GDM1 (cell line): ENCODE measurements around the gene SNTG2.

ENCODE experiments used
- DNase-seq: peaks from one replicate; lab custom pipeline; 2025; lab: John Stamatoyannopoulos, UW

Gene SNTG2

DNA sequence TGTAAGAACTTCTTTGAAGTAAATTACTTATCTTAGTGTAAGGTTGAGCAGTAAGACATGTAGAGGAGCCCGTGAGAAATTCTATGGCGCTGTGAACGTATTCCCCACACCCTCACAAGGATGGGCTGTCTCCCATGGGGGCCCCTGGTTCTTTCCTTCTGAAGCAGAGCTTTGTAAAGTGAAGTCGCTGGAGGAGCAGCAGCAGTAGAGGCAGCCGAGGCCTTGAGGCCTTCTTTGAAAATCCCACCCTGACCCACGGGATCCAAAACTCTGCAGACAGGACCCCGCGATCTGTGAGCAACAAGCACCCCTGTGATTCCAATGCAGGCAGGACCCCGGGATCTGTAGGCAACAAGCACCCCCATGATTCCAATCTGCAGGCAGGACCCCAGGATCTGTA, 23.8 kb upstream of the SNTG2 start:
- DNase-seq, result no peak

DNA sequence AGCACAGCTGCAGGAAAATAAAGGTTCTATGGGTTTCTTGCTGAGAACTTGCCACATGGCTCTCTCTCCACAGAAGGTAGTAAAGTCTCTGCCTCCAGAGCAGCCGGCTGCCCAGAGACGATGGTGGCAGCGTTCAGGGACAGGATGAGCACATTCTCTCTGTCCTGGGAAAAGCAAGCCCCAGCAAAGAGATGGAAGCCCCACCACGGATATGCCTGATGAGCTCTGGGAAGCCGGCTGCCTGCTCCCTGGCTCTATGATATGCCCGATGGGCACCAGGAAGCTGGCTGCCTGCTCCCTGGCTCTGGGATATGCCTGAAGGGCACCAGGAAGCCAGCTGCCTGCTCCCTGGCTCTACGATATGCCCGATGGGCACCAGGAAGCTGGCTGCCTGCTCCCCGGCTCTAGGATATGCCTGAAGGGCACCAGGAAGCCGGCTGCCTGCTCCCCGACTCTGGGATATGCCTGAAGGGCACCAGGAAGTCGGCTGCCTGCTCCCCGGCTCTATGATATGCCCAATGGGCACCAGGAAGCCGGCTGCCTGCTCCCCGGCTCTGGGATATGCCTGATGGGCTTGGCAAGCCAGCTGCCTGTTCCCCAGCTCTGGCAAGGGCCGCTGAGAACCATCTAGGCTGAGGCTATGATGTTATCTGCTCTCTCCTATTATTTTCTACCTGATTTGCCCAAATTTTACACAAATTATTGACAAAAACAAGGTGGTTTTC, 21.5 kb upstream of the SNTG2 start:
- no peak for DNase-seq

DNA sequence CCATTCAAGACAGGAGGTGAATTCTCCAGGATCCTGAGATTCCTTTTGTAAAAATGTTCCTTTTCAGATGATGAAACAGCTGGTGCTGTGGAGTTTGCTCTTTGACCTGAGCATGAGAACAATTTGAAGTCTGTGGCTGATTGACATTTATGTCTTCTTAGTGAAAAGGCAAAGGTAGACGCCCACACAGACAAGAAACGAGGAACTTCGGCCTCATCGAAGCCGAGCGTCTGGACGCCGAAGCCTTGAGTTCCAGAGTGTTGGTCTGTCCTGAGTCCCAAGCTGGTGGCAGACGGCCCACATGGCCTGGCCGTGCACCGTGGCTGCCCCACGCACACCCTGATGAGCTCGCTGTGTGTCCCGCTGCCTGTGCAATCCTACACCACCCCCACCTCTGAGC, 20.7 kb upstream of the SNTG2 start:
- no peak for DNase-seq

DNA sequence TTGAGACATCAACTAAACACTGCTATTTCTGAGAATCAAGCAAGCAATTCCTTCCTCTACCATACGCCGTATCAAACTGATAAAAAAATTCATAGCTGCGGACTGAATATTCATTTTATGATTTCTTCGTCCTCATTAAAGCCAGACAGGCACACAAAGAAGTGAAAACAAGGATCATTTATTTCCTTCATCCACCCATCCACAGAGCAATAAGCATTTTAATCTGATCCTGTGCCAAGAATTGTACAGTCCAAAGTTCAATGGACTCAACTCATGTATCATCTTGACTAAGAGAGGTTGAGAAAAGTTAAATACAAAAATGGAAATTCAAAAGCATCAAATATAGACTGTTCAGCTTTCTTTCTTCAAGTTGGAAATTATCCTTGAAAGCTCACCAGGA, 19.7 kb upstream of the SNTG2 start:
- DNase-seq, result no peak

DNA sequence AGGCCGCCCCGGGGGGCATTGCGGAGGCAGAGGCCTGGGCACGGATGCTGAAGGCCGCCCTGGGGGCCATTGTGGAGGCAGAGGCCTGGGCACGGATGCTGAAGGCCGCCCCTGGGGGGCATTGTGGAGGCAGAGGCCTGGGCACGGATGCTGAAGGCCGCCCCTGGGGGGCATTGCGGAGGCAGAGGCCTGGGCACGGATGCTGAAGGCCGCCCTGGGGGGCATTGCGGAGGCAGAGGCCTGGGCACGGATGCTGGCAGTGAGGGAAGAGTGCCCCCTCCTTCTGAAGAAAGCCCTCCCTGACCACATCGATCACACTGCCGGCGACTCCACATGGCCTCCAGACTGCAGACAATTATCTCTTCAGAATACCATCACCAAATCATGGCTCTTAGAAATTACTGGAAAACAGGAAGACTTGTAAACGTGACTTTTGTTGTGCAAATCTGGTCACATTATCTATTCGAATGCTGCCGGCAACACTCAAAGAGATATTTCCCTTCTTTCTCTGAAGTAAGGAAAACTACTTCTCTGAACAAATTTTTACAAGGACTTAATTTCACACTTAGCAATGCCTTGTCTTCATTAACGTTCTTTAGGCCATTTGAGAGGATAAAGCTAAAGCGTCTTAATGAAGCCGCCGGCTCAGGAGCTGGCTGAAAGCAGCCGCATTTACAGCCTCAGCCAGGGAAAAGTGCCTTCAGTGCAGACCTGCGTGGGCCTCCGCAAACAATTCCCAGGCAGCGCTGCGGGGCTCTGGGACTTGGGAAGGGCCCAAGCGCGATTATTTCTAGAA, 18.1 kb upstream of the SNTG2 start:
- no peak for DNase-seq

DNA sequence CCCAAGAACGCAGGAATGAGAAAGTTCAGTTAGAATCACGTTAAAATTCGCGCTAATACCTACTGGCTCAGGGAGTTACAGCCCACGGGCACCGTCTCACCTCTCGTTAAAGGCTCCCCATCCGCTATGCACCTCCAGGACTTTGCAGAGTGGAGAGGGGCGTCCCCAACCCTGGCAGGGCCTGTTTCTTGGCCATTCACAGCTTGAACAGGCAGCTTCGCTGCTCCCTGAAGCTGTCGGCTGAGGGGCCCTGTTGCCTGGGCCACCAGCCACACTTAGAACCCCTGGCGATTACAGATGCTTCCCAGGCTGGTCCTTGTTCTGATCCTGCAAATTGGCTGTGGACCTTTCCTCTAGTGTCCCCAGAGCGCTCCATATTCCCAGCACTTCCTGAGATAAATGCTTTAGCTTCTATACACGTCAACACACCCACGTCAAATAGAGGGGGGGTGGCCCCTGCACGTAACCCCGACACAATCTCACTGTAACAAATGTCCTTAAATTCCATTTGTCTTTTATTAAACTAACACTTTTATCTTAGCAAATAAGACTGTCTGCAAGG, 16.8 kb upstream of the SNTG2 start:
- DNase-seq, result no peak

DNA sequence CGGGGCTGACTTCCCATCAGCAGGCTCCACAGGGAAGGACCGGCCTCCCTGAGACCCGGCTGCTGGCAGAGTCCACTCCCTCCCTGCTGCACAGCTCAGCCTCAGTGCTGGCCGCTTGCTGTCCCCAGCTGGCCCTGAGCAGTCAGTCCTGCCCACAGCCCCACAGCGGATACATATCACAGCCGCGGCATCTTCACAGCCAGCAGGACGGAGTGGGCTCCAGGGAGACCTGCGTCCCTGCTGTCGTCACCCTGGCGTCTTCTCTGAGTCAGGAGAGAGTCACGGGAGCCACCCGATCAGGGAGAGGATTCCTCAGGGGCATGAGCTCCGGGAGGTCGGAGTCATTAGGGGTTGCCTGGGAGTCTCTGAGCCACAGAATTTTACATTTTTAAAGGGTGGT, 13.1 kb upstream of the SNTG2 start:
- no peak for DNase-seq

DNA sequence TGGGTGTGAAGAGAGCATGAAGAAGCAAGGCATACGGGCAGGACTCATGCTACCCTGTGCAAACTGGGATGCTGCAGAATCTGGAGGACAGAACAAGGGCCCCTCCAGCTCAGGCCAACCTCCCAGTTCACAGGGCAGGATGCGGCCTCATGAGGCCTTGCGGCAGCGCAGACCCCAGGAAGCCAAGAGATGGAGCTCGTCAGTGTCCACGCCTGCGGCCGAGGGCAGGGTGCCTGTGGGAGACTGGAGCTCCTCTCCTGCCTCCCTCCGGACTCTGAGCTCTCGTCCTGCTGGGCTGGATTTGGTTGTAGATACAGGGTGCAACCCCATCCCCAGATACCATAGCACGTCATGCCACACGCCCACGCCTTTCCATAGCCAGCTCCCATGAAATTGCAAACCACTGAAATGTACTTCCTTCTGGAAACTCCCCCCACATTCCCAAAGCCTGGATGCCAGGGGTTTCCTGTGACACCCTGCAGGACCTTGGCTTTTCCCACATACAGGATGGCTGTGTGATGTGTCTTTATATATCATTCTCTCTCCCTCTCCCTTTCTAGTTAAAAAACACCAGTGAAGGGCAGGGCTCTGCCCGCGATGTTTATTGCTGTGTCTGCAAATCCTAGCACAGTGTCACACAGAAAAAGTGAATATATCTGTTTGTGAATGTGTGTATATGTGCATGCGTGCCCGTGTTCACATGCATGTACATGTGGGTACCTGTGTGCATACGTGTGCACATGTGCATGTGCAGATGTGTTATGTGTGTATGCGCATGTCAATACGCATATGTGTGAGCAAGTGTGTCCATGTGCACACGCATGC, 12.3 kb upstream of the SNTG2 start:
- no peak for DNase-seq

DNA sequence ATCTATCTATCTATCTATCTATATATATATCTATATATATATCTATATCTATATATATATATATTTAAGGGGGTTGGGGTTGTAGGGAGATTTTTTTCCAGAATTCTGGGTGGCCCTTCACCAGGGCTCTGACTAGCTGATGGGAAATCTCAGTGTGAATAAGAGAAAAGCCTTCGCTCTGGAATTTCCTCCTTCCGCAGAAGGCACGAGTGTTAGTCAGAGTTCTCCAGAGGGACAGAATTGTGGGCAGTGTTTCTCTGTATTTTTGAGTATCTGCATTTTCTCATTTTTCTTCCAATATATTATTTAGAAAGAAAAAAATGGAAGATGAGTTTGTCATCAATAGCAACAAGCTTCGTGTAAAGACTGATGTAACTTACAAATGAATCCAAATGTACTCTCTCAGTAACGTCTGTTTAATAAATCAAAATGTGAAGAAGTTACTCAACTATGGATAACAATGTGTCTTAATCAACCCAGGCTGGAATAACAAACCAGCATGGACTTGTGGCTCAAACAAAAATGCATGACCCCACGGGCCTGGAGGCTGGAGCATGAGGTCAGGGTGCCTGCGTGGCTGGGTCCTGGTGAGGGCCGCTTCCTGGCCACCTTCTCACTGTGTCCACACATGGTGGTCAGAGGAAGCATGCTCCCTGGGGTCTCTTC, 10.6 kb upstream of the SNTG2 start:
- no peak for DNase-seq

DNA sequence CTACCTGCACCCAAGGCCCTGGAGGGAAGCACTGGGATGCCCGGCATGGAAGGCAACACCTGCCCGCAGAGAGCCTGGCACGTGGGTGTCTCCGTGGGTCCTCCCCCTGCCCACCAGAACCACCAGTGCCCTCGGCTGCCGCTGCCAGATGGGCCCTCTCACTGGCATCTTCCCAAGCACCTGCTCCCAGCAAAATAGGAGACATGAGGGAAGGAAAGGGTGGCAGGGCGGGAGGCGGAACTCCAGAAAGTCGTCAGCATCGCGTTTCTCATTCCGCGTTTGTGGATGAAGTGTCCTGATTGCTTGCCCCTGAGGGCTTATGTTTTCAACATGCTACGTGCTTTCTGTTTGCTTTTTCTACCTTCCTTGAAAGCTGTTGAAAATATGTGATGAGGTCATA, 8.8 kb upstream of the SNTG2 start:
- no peak for DNase-seq

DNA sequence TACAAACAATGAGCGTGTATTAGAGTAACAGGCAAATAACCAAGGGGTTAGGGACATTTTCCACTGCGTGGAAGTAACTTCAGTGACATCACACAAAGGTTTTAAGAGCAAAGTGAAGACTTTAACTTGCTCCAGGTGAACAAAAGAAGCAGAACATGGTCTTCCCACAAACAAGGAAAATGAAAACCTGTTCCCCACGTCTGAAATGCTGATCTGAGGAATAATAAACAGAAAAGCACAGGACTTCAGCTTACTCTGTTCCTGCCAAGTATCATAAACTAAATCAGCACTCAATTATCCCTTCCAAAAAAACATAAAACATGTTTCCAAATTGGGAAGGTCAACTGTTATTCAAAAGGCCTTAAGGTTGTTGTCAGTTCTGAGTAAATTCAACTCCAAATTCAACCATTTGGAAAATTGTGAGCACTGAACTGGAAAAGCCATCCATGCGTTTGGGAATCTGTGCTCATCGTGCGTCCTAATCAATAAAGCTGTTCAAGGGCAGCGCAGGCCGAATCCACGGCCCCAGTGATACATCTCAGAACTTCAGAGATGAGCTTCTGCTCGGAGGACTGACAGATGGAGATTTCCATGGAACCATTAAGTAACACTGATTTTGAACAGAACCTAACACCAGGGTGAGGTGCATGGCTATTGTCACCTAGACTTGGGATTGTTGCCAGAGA, 7.7 kb upstream of the SNTG2 start:
- no peak for DNase-seq

DNA sequence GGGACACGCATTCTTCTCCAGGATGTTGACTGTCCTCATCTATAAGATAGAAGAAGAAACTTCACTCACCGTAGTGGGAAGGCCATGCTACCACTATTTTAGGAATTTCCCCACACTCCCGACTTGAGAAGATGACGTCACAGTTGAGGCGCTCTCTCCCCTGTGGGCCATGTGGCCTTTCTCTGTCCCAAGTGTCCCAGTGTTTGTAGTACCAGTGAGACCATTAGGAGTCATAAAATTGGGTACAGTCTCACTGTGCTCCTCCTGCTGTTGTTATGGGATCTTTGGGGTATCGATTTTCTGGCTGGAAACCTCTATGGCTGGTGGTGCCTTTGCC, 7.2 kb upstream of the SNTG2 start:
- DNase-seq, result no peak

DNA sequence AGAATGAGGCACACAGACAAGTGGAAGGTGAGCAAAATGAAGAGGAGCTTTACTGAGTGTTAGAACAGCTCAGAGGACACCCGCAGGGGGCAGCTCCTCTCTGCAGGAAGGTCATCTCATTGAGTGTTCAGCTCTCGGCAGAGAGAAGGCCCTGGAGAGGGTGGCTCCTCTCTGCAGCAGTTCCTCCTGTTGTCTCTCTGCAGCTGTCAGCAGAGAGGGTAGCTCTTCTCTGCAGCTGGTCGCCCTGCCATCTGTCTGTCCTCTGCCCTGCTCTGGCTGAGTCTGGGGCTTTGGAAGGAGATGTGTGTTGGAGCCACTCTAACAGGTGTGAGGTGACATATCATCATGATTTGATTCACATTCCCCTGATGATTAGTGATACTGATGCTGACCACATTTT, 6.8 kb upstream of the SNTG2 start:
- DNase-seq, result no peak

DNA sequence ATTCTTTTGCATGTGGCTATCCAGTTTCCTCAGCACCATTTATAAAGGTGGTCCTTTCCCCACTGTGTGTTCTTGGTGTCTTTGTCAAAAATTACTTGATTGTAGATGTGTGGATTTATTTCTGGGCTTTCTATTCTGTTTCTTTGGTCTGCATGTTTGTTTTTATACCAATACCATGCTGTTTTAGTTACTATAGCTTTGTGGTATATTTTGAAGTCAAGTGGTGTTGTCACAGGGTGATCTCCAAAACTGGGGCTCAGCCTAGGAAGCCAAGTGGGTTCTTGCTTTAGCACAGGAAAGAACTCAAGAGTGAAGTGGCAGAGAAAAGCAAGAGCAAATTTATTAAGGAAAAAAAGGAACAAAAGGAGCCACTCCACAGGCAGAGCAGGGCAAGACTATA, 6.0 kb upstream of the SNTG2 start:
- DNase-seq, result no peak

DNA sequence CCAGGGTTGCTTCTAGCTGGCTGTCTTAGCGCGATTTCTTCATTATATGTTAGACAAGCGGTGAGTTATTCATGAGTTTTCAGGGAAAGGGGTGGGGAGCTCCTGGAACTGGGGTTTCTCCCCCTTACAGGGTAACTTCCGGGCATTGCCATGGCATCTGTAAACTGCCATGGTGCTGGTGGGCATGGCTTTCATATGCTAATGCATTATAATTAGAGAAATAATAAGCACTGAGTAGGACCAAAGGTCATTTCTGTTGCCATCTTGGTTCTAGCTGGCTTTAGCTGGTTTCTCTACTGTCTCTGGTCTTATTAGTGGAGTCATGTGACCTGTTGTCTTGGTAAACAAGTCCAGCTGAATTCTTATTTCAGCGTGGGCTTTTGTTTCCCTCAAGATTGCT, 5.5 kb upstream of the SNTG2 start:
- no peak for DNase-seq

DNA sequence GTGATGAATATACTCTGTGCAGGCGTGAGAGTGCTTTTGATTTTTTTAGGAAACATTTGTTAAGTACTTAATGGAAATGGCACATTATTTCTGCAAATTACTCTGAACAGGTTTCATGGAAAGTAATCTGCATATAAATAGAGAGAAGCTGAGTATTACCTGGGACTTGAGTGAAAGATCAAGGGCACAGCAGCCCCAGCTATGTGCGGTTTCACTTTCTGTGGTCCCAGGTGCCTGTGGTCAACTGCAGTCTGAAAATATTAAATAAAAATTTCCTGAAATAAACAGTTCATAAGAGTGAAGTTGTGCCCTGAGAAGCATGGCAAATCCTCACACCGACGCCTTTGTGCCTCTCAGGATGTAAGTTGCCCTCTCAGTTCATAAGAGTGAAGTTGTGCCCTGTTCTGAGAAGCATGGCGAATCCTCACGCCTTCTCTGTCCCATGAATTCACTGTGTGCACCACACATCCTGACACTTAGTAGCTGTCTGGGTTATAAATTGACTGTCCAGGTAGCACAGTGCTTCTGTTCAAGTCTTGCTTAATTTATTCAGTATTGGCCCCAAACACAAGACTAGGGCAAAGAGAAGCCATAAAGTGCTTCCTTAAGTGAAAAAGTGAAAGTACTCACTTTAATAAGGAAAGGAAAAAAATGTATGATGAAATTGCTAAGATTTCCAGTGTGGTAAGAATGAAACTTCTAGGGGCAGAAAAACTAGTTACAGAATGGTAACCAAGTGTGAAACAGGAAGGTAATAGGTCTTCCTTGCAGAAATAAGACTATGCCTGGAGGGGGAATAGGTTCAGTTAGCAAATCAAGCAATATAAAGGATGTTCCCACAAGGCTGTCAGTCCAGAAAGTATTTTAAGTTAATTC, 4.3 kb upstream of the SNTG2 start:
- no peak for DNase-seq

DNA sequence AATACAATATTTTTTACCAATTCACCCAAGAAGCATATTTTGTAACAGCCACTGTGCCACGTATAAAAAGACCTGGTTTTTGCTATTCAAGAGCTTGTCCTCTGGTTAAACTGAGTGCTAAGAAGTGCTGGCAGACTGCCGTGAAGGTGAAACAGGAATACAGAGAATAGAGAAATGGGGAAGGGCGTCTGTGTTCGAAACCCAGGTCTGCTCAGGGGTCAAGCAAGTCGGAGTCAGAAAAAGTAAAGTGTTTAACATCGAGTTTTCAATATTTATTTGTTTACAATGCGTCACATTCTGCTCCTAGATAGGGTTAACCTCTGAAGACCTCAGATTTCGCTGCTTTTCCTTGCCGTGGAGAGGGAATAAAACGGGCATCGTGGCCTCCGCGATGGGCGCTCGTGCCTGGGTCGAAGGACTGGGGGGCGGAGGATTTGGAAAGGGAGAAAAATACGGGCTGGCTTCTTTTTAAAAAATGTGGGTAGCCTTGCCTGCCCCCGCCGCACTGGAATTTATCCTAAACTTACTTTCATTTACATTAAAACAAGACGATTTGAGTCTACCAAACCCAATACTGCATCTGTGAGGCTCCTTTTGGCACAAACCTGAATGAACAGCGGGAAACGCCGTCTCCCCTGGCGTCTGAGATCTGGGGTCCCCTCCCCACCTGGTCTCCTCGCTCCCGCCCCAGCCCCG, 1.1 kb upstream of the SNTG2 start:
- no peak for DNase-seq

DNA sequence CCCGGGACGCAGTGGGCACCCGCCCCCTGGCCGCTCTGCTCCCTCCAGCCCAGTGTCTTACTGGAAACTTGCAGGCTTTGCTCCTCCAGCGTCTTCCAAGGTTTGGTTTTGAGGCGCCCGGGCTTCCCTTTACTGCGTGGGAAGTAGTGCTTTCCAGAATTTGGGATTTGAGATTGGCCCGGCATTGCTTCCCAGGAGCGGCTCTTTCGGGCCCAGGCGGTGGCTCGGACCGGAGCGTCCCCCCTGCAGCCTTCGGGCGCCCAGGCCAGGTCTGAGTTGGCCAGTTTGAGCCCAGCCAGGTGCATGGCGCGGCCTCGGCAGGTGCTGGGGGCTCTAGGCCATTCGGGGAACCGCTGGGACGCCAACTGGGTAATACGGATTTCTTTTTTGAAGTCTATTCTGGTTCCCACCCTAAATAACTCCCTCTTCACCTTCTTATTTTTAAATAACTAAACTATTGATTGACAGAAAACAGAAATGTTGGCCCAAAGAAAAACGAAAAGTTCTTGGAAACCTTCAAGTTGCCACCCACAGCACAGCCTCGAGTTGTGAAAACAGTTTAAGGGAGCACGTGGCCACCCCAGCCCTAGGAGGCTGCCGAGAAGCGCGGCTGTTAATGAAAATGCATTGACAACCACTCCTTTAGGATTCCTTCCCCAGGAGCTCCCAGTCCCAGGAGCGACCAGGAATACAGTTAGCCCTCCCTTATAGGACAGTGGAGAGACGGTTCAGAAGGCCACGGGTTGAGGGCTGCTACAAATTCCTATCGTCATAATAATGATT, 766 bp downstream of the SNTG2 start:
- DNase-seq, result no peak

DNA sequence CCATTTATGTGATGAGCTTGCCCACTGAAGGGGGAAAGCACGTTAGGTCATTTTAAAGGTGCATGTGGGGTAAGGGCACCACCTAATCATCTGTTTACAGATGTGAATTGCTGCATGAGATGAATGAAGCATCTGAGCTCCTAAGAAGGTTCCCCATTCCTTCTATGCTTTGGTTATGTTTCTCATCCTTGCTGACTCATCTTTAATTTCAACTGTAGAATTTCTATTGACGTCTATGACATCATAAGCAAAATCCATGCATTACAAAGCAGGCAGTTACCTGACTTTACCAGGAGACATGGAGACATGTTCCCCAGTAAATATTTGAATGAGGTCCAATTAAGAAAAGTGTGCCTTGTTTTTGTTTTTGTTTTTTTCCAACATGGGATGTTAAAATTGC, 2.8 kb downstream of the SNTG2 start:
- DNase-seq, result no peak
